GM12872 (cell line): Measurements from ENCODE around the gene MCUB.

Experiments
- TF ChIP-seq, protein P1 (sequence below): IDR thresholded peaks from 3 replicates; pipeline ENCODE4 v1.5.1; 2011; ENCODE audit warnings: low read depth, mild to moderate bottlenecking, low read length, moderate library complexity; ENCODE audit not compliant: insufficient read depth

MCUB gene

DNA sequence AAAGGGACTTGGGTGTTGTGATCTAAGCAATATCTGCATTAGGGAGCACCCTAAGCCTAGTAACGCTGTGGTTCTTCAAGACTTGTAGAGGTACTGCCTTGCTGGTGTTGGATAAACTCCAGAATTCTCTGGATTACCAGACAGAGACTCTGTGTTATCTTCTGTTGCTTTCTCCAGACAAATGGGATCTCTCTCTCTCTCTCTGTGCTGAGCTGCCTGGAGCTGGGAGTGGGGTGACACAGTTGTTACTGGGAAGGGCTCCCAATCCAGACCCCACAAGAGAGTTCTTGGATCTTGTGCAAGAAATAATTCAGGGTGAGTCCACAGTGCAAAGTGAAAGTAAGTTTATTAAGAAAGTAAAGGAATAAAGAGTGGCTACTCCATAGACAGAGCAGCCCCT lies 48.8 kb downstream of the MCUB start:
- TF ChIP-seq, protein P1, sequence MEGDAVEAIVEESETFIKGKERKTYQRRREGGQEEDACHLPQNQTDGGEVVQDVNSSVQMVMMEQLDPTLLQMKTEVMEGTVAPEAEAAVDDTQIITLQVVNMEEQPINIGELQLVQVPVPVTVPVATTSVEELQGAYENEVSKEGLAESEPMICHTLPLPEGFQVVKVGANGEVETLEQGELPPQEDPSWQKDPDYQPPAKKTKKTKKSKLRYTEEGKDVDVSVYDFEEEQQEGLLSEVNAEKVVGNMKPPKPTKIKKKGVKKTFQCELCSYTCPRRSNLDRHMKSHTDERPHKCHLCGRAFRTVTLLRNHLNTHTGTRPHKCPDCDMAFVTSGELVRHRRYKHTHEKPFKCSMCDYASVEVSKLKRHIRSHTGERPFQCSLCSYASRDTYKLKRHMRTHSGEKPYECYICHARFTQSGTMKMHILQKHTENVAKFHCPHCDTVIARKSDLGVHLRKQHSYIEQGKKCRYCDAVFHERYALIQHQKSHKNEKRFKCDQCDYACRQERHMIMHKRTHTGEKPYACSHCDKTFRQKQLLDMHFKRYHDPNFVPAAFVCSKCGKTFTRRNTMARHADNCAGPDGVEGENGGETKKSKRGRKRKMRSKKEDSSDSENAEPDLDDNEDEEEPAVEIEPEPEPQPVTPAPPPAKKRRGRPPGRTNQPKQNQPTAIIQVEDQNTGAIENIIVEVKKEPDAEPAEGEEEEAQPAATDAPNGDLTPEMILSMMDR = no peak

DNA sequence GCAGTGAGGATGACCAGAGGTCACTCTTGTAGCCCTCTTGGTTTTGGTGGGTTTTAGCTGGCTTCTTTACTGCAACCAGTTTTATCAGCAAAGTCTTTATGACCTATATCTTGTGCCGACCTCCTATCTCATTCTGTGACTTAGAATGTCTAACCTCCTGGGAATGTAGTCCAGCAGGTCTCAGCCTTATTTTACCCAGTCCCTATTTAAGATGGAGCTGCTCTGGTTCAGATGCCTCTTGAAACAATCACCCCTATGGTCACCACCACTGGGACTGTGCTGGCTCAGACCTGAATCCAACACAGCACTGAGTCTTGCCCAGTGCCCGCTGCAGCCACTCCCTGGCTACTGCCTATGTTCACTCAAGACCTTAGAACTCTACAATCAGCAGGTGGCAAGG lies 49.4 kb downstream of the MCUB start:
- TF ChIP-seq, protein P1 = no peak

DNA sequence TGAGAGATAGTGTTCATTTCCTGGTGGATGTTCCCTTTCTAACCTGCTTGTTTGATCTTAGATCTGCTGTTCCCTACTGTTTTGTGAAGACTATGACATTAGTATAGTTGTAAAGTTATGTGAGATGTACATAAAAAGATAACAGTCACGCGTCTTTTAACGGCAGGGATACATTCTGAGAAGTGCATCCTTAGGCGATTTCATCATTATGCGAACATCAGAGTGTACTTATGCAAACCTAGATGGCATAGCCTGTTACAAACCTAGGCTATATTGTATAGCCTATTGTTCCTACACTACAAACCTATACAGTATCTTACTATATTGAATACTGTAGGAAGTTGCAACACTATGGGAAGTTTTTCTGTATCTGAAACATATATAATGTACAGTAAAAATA lies 50.4 kb downstream of the MCUB start:
- TF ChIP-seq, protein P1 = no peak

DNA sequence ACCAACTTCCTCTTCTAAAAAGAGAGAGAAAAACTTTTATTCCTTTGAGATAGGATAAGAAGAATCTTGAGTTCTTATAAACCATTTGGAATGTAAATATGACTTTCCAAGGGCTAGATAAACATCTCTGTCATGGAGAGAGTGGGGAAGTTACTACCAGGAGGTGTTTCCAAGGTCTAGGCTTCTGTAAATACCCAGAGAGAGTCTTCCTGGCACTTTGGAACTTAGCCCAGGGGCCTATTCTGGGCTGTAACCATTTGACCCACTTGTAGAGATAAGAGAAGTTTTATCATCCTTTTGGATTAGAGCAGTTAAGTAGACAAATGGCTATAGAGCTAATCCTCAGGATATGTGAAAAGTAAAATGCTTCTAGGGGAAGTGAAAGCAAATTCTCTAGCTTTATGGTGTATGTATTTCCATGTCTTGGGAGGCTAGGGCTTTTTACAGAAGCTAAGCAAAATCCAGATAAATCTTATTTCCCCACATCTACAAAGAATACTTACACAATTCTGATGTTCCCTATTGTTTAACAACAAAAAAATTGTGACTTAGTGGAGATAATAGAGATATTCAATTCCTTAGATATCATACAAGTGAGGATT lies 51.1 kb downstream of the MCUB start:
- TF ChIP-seq, protein P1 = no peak

DNA sequence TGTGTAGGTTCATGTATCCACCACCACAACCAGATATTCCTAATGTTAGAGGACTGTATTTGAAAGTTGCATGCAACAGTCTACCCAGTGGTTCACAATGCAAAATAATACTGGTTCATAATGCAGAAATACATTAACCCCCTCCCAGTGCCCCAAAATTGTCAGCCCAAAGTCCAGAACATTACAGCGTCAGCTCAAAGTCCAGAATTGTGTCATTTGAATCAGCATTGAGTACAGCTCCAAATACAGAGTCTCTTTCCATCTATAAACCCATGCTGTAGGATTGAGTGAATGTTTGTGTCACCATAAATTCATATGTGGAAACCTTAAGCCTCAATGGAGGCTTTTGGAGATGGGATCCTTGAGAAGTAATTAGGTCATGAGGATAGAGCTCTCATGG lies 54.0 kb downstream of the MCUB start:
- TF ChIP-seq, protein P1 = no peak

DNA sequence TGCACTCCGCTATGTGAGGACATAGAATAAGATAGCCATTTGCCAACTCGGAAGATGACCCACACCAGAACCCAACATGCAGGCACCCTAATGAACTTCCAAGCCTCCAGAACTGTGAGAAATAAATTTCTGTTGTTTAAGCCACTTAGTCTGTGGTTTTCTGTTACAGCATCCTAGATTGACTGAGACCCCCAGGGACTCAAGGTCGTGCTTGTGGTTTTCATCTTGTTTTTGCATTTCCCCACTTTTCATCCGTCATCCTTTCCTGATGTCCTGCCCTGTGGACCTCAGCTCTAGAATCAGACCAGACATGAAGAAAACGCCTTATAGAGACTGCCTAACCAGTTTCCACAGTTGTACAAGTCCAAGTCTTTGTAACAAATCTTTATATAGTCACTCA lies 54.4 kb downstream of the MCUB start:
- TF ChIP-seq, protein P1 = no peak

DNA sequence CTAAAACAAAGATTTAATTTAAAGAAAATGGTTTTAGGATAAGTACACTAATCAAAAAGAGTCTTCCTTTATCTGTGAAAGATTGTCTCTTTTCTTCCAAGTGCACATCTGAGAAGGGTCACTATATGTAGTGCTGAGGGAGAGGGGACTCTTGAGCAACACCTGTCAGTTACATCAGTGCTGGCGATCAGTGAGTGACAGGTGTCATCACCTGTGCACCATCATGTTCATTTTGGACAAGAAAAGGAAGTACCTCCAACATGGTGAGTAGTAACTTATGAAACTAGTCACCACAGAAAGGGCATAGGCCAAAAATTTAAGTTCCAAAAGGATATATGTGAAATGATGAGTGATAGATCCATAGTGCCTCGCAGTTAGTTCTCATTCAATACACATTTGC lies 55.7 kb downstream of the MCUB start:
- TF ChIP-seq, protein P1 = no peak
